Neuronal stem cell (in vitro differentiated cells): ENCODE measurements around the gene ANO9.
"Not testable (repeated sequence)": the region's sequence is repeated elsewhere in the genome, so short reads cannot be mapped to it uniquely, and the experiment has no call there.

Source experiments
- DNase-seq: peaks from one replicate; pipeline ENCODE4 v3.0.0-alpha.2; 2013; ENCODE audit warnings: low spot score
- H2AFZ ChIP-seq: one replicate; pipeline ENCODE4 v1.6.1; 2013; ENCODE audit warnings: mild to moderate bottlenecking, low read length, inconsistent platforms
- H2AK5ac ChIP-seq: 2 replicates; pipeline ENCODE4 v1.6.1; 2013; ENCODE audit warnings: low read depth, mild to moderate bottlenecking, inconsistent platforms, low read length, moderate library complexity, mixed read lengths
- H2BK120ac ChIP-seq: 2 replicates; pipeline ENCODE4 v1.6.1; 2013; ENCODE audit warnings: low read depth, mild to moderate bottlenecking, inconsistent platforms, low read length, moderate library complexity, mixed read lengths
- H2BK12ac ChIP-seq: one replicate; pipeline ENCODE4 v1.6.1; 2013; ENCODE audit warnings: low read length, inconsistent platforms
- H2BK15ac ChIP-seq: 2 replicates; pipeline ENCODE4 v1.6.1; 2013; ENCODE audit warnings: mild to moderate bottlenecking, low read length, inconsistent platforms, mixed read lengths
- H2BK5ac ChIP-seq: one replicate; pipeline ENCODE4 v1.6.1; 2013; ENCODE audit warnings: inconsistent platforms, mild to moderate bottlenecking, low read length, moderate library complexity
- H3K14ac ChIP-seq: one replicate; pipeline ENCODE4 v1.6.1; 2013; ENCODE audit warnings: low read length, inconsistent platforms
- H3K18ac ChIP-seq: 2 replicates; pipeline ENCODE4 v1.6.1; 2013; ENCODE audit warnings: low read length, inconsistent platforms
- H3K23ac ChIP-seq: 2 replicates; pipeline ENCODE4 v1.6.1; 2013; ENCODE audit warnings: low read depth, mild to moderate bottlenecking, mixed read lengths, low read length, inconsistent platforms; ENCODE audit not compliant: poor library complexity
- H3K27ac ChIP-seq: replicated peaks from 3 replicates; pipeline ENCODE4 v1.5.1; 2013; ENCODE audit warnings: low read length, inconsistent platforms
- H3K27me3 ChIP-seq, 3 experiments: 2 replicates each; pipeline ENCODE4 v1.6.1; 2013; ENCODE audit warnings: low read length in 3 of 3, mild to moderate bottlenecking in 2 of 3, inconsistent platforms in 1 of 3, low read depth in 1 of 3, mixed read lengths in 1 of 3, moderate library complexity in 1 of 3; ENCODE audit not compliant: control insufficient read depth in 3 of 3, insufficient read depth in 3 of 3
- H3K36me3 ChIP-seq, 2 donors: replicated peaks in 1 of 2; 2 replicates each; pipeline ENCODE4 v1.6.1; 2013; ENCODE audit warnings: low read length in 2 of 2; ENCODE audit not compliant: control insufficient read depth in 2 of 2, insufficient read depth in 2 of 2
- H3K4ac ChIP-seq: 2 replicates; pipeline ENCODE4 v1.6.1; 2013; ENCODE audit warnings: inconsistent platforms, mild to moderate bottlenecking, low read length, moderate library complexity
- H3K4me1 ChIP-seq, 2 donors: 1 replicate in 1 of 2; 2 replicates in 1 of 2; pipeline ENCODE4 v1.6.1; 2013; ENCODE audit warnings: low read length in 2 of 2, low read depth in 1 of 2; ENCODE audit not compliant: control insufficient read depth in 2 of 2, insufficient read depth in 1 of 2
- H3K4me2 ChIP-seq: one replicate; pipeline ENCODE4 v1.6.1; 2013; ENCODE audit warnings: mild to moderate bottlenecking, low read length, inconsistent platforms; ENCODE audit not compliant: insufficient read depth, poor library complexity, severe bottlenecking
- H3K4me3 ChIP-seq, 2 donors: 2 replicates each; pipeline ENCODE4 v1.5.1; 2013; ENCODE audit warnings: low read length in 2 of 2, mild to moderate bottlenecking in 2 of 2, inconsistent platforms in 1 of 2, moderate library complexity in 1 of 2
- H3K79me1 ChIP-seq: one replicate; pipeline ENCODE4 v1.6.1; 2013; ENCODE audit warnings: low read depth, mild to moderate bottlenecking, inconsistent platforms, low read length, moderate library complexity
- H3K9ac ChIP-seq: one replicate; pipeline ENCODE4 v1.6.1; 2013; ENCODE audit warnings: mild to moderate bottlenecking, low read depth, low read length, inconsistent platforms; ENCODE audit not compliant: poor library complexity
- H3K9me3 ChIP-seq, 2 donors: replicated peaks in 1 of 2; 2 replicates each; pipeline versions ENCODE3 to v1.6.1; 2013; ENCODE audit warnings: low read length in 2 of 2, mild to moderate bottlenecking in 2 of 2, inconsistent platforms in 1 of 2, low read depth in 1 of 2, mixed read lengths in 1 of 2, moderate library complexity in 1 of 2; ENCODE audit not compliant: control insufficient read depth in 2 of 2, insufficient read depth in 1 of 2
- H4K8ac ChIP-seq: one replicate; pipeline ENCODE4 v1.6.1; 2013; ENCODE audit warnings: low read depth, mild to moderate bottlenecking, inconsistent platforms, low read length, moderate library complexity
- H4K91ac ChIP-seq: one replicate; pipeline ENCODE4 v1.6.1; 2013; ENCODE audit warnings: low read length, low read depth, mild to moderate bottlenecking, inconsistent platforms; ENCODE audit not compliant: poor library complexity
- WGBS, 2 donors: extraction: QIAGEN DNeasy Blood & Tissue Kit; methylation state at CpG; one replicate each; pipeline ENCODE4 v1.1.7; 2013; ENCODE audit warnings: missing lambda C conversion rate in 2 of 2, mixed read lengths in 1 of 2; ENCODE audit not compliant: insufficient read length in 2 of 2, insufficient replicate concordance in 1 of 2; ENCODE audit errors: extremely low coverage in 2 of 2; 5-methylcytosine and 5-hydroxymethylcytosine counted together

Gene ANO9

GRCh38 chr11:410711-411110, 31.1 kb downstream of the ANO9 start:
- H2BK12ac ChIP-seq: not testable (repeated sequence)
- H3K27me3 ChIP-seq: peaks cover 1 to 33% (median 16%) of the 10 kb centered on the region in 3 experiments

GRCh38 chr11:409600-410483, 32.0 kb downstream of the ANO9 start:
- Histone ChIP-seq H2BK5ac (no peak overlapping the region), H3K23ac (no peak overlapping the region), H3K9ac (peak overlapping the region; percentile 71), H3K4me1 (peaks cover 0 to 3% of the 10 kb centered on the region in 2 donors), H2BK120ac (no peak overlapping the region), H3K14ac (no peak overlapping the region), H3K9me3 (peaks cover 0 to 4% of the 10 kb centered on the region in 2 donors), H2AK5ac (peak overlapping the region; percentile 88), H3K36me3 (no peaks in the 10 kb centered on the region), H2AFZ (no peak overlapping the region), H3K4ac (no peak overlapping the region), H4K8ac (no peak overlapping the region), H4K91ac (no peak overlapping the region), H3K4me3 (no peak overlapping the region), H3K18ac (peak overlapping the region; percentile 83), H2BK12ac (no peak overlapping the region), H2BK15ac (peak overlapping the region; percentile 81), H3K27me3 (peaks cover 0 to 34% (median 11%) of the 10 kb centered on the region in 3 experiments), H3K4me2 (no peak overlapping the region), H3K79me1 (peaks cover 2% of the 10 kb centered on the region), H3K27ac (no peak overlapping the region)
- WGBS, 2 donors: no CpG with 5 or more reads among the region's 18 CpGs
- no peak for DNase-seq

More at GRCh38 chr11:410711-411110, 31.1 kb downstream of the ANO9 start:
- not testable (repeated sequence) for H2BK5ac ChIP-seq, H2BK120ac ChIP-seq, H3K23ac ChIP-seq, H3K4ac ChIP-seq, H3K4me2 ChIP-seq, H2AFZ ChIP-seq, H3K4me1 ChIP-seq, H3K9me3 ChIP-seq, DNase-seq, H3K18ac ChIP-seq, H2AK5ac ChIP-seq, H4K8ac ChIP-seq, H4K91ac ChIP-seq, H3K14ac ChIP-seq, H3K79me1 ChIP-seq, H3K36me3 ChIP-seq, H3K27ac ChIP-seq, H3K9ac ChIP-seq, H2BK15ac ChIP-seq, H3K4me3 ChIP-seq
- WGBS, 2 donors: no CpG with 5 or more reads among the region's 13 CpGs

GRCh38 chr11:409008-409599, 32.7 kb downstream of the ANO9 start:
- no peak overlapping the region for H3K27ac ChIP-seq
- no peak overlapping the region for H4K91ac ChIP-seq
- H2BK12ac ChIP-seq: peak overlapping the region; percentile 60
- H2AK5ac ChIP-seq: peak overlapping the region; percentile 81
- H3K4me2 ChIP-seq: no peak overlapping the region
- no peak overlapping the region for H3K18ac ChIP-seq
- no peak overlapping the region for H3K4me3 ChIP-seq
- no peak overlapping the region for H2BK120ac ChIP-seq
- H3K36me3 ChIP-seq: no peaks in the 10 kb centered on the region
- peaks cover 2% of the 10 kb centered on the region for H3K79me1 ChIP-seq
- H3K27me3 ChIP-seq: peaks cover 0 to 28% (median 6%) of the 10 kb centered on the region in 3 experiments
- no peak overlapping the region for H2BK5ac ChIP-seq
- DNase-seq: no peak
- H3K9me3 ChIP-seq: peaks cover 0 to 2% of the 10 kb centered on the region in 2 donors
- no CpG with 5 or more reads among the region's 7 CpGs for WGBS, 2 donors
- no peak overlapping the region for H3K23ac ChIP-seq
- no peak overlapping the region for H3K9ac ChIP-seq
- no peak overlapping the region for H2BK15ac ChIP-seq
- no peak overlapping the region for H4K8ac ChIP-seq
- H3K4ac ChIP-seq: no peak overlapping the region
- peaks cover 0 to 3% of the 10 kb centered on the region in 2 donors for H3K4me1 ChIP-seq
- no peak overlapping the region for H3K14ac ChIP-seq
- no peak overlapping the region for H2AFZ ChIP-seq
